Measurements from ENCODE around the gene CCDC192.

GRCh38 chr5:127975961-127976360, 272.8 kb downstream of the CCDC192 start:
- TF ChIP-seq EZH2 (IDR thresholded peaks at IDR 0.05; ENCODE audit: insufficient read depth, low read length) (no peak), CTCF (IDR thresholded peaks at IDR 0.05; ENCODE audit: insufficient read depth, low read depth, low read length) (no peak)

Data from astrocyte (in vitro differentiated cells and primary cell).